Measurements from ENCODE around the gene STK11. TPM values are rescaled to one million over a fixed set of nuclear protein-coding genes. Genes with fewer than 3 reads are reported as not detected.

STK11 gene
- total RNA-seq, 1 donor from 2014 or later = 104 TPM

DNA sequence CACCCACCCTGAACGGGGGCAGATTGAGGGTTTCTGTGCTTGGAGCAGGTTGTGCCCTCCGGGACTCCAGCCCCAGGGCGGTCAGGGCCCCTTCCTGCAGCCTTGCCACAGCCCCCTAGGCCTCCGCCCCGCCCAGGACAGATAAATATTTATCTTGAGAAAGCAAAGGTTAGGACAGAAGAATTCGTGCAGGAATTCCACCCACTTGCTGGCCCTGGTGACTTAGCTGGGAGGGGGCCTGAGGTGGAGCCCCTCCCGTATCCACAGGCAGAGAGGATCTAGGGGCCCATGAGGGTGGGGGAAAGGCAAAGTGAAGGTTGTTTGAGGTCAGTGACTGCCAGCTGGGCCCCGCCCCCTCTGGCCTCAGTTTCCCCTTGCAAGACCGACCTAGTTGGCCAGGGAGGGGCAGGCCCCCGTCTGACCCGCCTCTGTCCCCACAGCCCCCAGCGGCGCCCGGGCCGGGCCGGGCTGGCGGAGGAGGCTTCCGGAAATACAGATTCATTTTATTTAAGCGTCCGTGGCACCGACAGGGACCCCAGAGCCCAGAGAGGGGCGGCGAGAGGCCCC, 48.0 kb downstream of the STK11 start:
- no peak for TF ChIP-seq CTCF (IDR thresholded peaks at IDR 0.05)
- H3K36me3 ChIP-seq = peaks cover 52 to 64% of the 10 kb centered on the region in 2 donors
- no peaks in the 10 kb centered on the region for H3K9me3 ChIP-seq
- peaks cover 25 to 37% of the 10 kb centered on the region in 2 donors for H3K4me1 ChIP-seq
- intact Hi-C loops (cut with DNase I) = loop anchor here (1.0 kb wide), 1 partner anchor 8 kb away; no protein-coding TSS in a partner anchor
- no peaks in the 10 kb centered on the region for H3K27me3 ChIP-seq
- H3K27ac ChIP-seq = peak overlapping the region; percentile 94 to 98
- DNase-seq (ENCODE audit: low spot score in 2 of 2) = no peak
- peak overlapping the region; percentile 95 for H3K4me3 ChIP-seq

- Histone ChIP-seq H3K4me3 (peak overlapping the region; percentile 95), H3K27ac (peak overlapping the region; percentile 94 to 98), H3K27me3 (no peaks in the 10 kb centered on the region), H3K4me1 (peaks cover 25 to 40% of the 10 kb centered on the region in 2 donors), H3K9me3 (no peaks in the 10 kb centered on the region), H3K36me3 (peaks cover 52 to 64% of the 10 kb centered on the region in 2 donors)
- DNase-seq (ENCODE audit: low spot score in 2 of 2) = no peak
- TF ChIP-seq CTCF (IDR thresholded peaks at IDR 0.05) = no peak
- intact Hi-C loops (cut with DNase I) = no loop called here
Measured at GRCh38 chr19:1254081-1254527, 48.5 kb downstream of the STK11 start.

DNA sequence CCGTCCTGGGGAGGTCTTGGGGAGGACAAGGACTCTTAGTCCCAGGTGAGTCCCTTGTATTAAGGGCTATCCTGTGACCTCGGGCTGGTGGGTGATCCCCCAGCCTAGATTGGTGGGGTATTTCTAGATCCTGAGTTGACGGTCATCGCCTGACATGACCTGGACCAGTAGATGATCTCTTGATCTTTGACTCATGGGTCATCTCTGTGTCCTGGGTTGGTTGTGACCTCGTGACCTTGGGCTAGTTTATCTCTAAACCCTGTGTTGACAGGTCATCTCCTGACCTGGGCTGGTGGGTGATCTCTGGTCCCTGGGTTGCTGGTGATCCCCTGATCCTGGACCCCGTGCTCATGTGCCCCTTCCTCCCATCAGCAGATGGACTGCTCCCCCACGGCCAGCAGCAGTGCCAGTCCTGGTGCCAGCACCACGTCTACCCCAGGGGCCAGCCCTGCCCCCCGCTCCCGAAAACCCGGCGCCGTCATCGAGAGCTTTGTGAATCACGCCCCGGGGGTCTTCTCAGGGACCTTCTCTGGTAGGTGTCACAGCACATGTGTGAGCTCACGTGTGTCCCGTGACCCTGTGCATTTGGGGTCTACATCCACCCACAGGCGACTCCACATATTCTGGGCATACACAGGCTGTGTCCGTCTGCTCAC, 49.1 kb downstream of the STK11 start:
- DNase-seq (ENCODE audit: low spot score in 2 of 2) = no peak
- intact Hi-C loops (cut with DNase I) = no loop called here
- no peaks in the 10 kb centered on the region for H3K9me3 ChIP-seq
- peak overlapping the region; percentile 94 to 98 for H3K27ac ChIP-seq
- H3K4me1 ChIP-seq = peaks cover 29 to 45% of the 10 kb centered on the region in 2 donors
- H3K4me3 ChIP-seq = peak overlapping the region in 1 of 2 donors; percentile 95
- H3K36me3 ChIP-seq = peaks cover 52 to 64% of the 10 kb centered on the region in 2 donors
- no peaks in the 10 kb centered on the region for H3K27me3 ChIP-seq
- TF ChIP-seq CTCF (IDR thresholded peaks at IDR 0.05) = no peak

- Histone ChIP-seq H3K27ac (peak overlapping the region; percentile 94 to 98), H3K4me3 (peak overlapping the region in 1 of 2 donors; percentile 95), H3K36me3 (peaks cover 52 to 61% of the 10 kb centered on the region in 2 donors), H3K27me3 (no peaks in the 10 kb centered on the region), H3K4me1 (peaks cover 36 to 53% of the 10 kb centered on the region in 2 donors), H3K9me3 (no peaks in the 10 kb centered on the region)
- no peak for TF ChIP-seq CTCF (IDR thresholded peaks at IDR 0.05)
- intact Hi-C loops (cut with DNase I) = no loop called here
- DNase-seq (ENCODE audit: low spot score in 2 of 2) = no peak
Measured at GRCh38 chr19:1255186-1256161, 49.9 kb downstream of the STK11 start.

GRCh38 chr19:1256646-1257474, 51.3 kb downstream of the STK11 start:
- H3K4me1 ChIP-seq = peaks cover 36 to 60% of the 10 kb centered on the region in 2 donors
- no peaks in the 10 kb centered on the region for H3K9me3 ChIP-seq
- no peak overlapping the region for H3K4me3 ChIP-seq
- DNase-seq (ENCODE audit: low spot score in 2 of 2) = no peak
- intact Hi-C loops (cut with DNase I) = no loop called here
- H3K27me3 ChIP-seq = no peaks in the 10 kb centered on the region
- no peak for TF ChIP-seq CTCF (IDR thresholded peaks at IDR 0.05)
- H3K36me3 ChIP-seq = peaks cover 47 to 50% of the 10 kb centered on the region in 2 donors
- peak overlapping the region; percentile 29 to 98 for H3K27ac ChIP-seq

Data from ascending aorta (tissue), 2 donors.